Loucy (cell line): ENCODE measurements around the gene F2RL2.
"Not testable (repeated sequence)": the region's sequence is repeated elsewhere in the genome, so short reads cannot be mapped to it uniquely, and the experiment has no call there.

Experiments used
- H2AFZ ChIP-seq: fragments of 200-600 bp; sonication (generic); 2 replicates; pipeline ENCODE4 v1.6.0; 2016; ENCODE audit warnings: antibody characterized with exemption, mild to moderate bottlenecking, low read length, moderate library complexity
- H3F3A ChIP-seq: fragments of 200-600 bp; 2 replicates; pipeline ENCODE4 v1.6.0; 2016; ENCODE audit warnings: antibody characterized with exemption, low read depth, mild to moderate bottlenecking
- H3K27me3 ChIP-seq: fragments of 200-600 bp; sonication (generic); 2 replicates; pipeline ENCODE4 v1.6.1; 2014; ENCODE audit warnings: low read length, mild to moderate bottlenecking; ENCODE audit not compliant: insufficient read depth, poor library complexity, severe bottlenecking
- H3K36me3 ChIP-seq: fragments of 200-600 bp; sonication (generic); 2 replicates; pipeline ENCODE4 v1.6.1; 2016; ENCODE audit warnings: low read length; ENCODE audit not compliant: insufficient read depth
- H3K4me1 ChIP-seq: fragments of 200-600 bp; sonication (generic); 2 replicates; pipeline ENCODE4 v1.5.1; 2014; ENCODE audit warnings: low read length, mild to moderate bottlenecking; ENCODE audit not compliant: insufficient read depth, poor library complexity, severe bottlenecking
- H3K4me2 ChIP-seq: fragments of 200-600 bp; sonication (generic); 2 replicates; pipeline ENCODE4 v1.6.0; 2014; ENCODE audit warnings: antibody characterized with exemption, low read length, low read depth, mild to moderate bottlenecking; ENCODE audit not compliant: poor library complexity, severe bottlenecking
- H3K4me3 ChIP-seq: fragments of 200-600 bp; sonication (generic); 2 replicates; pipeline ENCODE4 v1.5.1; 2014; ENCODE audit warnings: low read length, mild to moderate bottlenecking, mixed read lengths; ENCODE audit not compliant: poor library complexity, severe bottlenecking
- H3K79me2 ChIP-seq: fragments of 200-600 bp; sonication (generic); 2 replicates; pipeline ENCODE4 v1.6.1; 2014; ENCODE audit warnings: low read length; ENCODE audit not compliant: insufficient read depth
- H3K9ac ChIP-seq: fragments of 200-600 bp; sonication (generic); 2 replicates; pipeline ENCODE4 v1.6.0; 2014; ENCODE audit warnings: mild to moderate bottlenecking, low read depth, low read length, moderate library complexity; ENCODE audit not compliant: poor library complexity, severe bottlenecking
- H3K9me2 ChIP-seq: fragments of 200-600 bp; sonication (generic); replicated peaks from 2 replicates; pipeline ENCODE4 v1.6.1; 2016; ENCODE audit warnings: low read depth, low read length, mixed read lengths
- H3K9me3 ChIP-seq: fragments of 200-600 bp; sonication (generic); 2 replicates; pipeline ENCODE4 v1.6.1; 2014; ENCODE audit warnings: mild to moderate bottlenecking, antibody characterized with exemption, low read length, low read depth; ENCODE audit not compliant: insufficient read depth
- H4K20me1 ChIP-seq: fragments of 200-600 bp; sonication (generic); 2 replicates; pipeline ENCODE4 v1.6.0; 2014; ENCODE audit warnings: antibody characterized with exemption, low read length, mild to moderate bottlenecking; ENCODE audit not compliant: insufficient read depth, poor library complexity, severe bottlenecking
- EZH2phosphoT487 ChIP-seq: fragments of 200-600 bp; IDR thresholded peaks from 2 replicates; pipeline ENCODE4 v1.6.1; 2018; ENCODE audit warnings: antibody characterized with exemption, mild to moderate bottlenecking, moderate library complexity, borderline replicate concordance
- TF ChIP-seq, protein P1 (sequence below): fragments of 200-600 bp; sonication (generic); conservative IDR thresholded peaks from 2 replicates; pipeline ENCODE4 v1.5.1; 2014; ENCODE audit warnings: mild to moderate bottlenecking, antibody characterized with exemption, low read length

F2RL2 gene

DNA sequence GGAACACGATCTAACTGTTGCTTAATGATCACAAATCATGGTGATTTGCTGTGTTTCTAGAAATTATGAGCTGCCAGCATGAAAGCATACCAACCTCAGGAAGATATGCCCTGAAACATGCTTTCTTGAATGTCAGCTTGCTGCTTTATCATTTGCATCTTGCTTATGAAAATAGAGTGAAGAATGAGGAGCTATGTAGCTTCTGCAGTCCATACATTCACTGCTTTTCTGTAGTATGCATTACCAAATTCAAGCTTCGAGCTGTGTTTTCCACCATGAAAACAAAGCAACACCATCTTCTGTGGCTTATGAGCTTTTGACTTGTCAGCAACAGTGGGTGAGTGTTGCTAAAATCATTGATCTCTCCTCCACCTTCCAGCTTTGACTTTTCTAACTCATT lies 16.5 kb downstream of the F2RL2 start:
- no peak overlapping the region for H2AFZ ChIP-seq
- peaks cover 10% of the 10 kb centered on the region for H3K4me1 ChIP-seq
- no peaks in the 10 kb centered on the region for H3K9me2 ChIP-seq
- no peaks in the 10 kb centered on the region for H3K9me3 ChIP-seq
- no peaks in the 10 kb centered on the region for H3F3A ChIP-seq
- peaks cover 45% of the 10 kb centered on the region; the same call in 1 of the 2 replicates for H3K36me3 ChIP-seq
- H3K79me2 ChIP-seq = no peaks in the 10 kb centered on the region
- H4K20me1 ChIP-seq = no peaks in the 10 kb centered on the region
- peak overlapping the region; percentile 44 for H3K9ac ChIP-seq
- peak overlapping the region; percentile 43 for H3K4me3 ChIP-seq
- no peaks in the 10 kb centered on the region for H3K27me3 ChIP-seq
- TF ChIP-seq, protein P1, sequence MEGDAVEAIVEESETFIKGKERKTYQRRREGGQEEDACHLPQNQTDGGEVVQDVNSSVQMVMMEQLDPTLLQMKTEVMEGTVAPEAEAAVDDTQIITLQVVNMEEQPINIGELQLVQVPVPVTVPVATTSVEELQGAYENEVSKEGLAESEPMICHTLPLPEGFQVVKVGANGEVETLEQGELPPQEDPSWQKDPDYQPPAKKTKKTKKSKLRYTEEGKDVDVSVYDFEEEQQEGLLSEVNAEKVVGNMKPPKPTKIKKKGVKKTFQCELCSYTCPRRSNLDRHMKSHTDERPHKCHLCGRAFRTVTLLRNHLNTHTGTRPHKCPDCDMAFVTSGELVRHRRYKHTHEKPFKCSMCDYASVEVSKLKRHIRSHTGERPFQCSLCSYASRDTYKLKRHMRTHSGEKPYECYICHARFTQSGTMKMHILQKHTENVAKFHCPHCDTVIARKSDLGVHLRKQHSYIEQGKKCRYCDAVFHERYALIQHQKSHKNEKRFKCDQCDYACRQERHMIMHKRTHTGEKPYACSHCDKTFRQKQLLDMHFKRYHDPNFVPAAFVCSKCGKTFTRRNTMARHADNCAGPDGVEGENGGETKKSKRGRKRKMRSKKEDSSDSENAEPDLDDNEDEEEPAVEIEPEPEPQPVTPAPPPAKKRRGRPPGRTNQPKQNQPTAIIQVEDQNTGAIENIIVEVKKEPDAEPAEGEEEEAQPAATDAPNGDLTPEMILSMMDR = no peak
- no peak for TF ChIP-seq EZH2phosphoT487
- H3K4me2 ChIP-seq = peak overlapping the region; percentile 52

DNA sequence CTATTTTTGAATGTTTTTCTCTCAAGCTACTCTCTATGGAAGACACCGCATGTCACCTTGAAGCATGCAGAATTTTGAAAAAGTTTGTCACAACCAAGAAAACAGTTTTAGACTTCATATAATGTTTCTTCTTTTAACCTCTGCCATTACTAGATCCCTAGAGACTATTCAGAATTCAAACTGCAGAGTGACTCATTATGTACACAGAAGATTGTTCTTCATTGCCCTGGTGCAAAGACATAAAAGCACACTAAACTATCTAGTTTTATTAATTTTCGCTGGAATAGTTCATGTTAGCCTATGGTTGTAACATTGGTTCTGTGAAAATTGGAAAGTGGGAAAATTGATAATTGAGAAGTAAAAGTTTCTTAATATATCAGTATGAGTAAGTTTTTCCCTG lies 18.4 kb downstream of the F2RL2 start:
- Histone ChIP-seq H3K9ac (no peak overlapping the region), H3K4me2 (no peak overlapping the region), H3K9me2 (no peaks in the 10 kb centered on the region), H3K9me3 (no peaks in the 10 kb centered on the region), H4K20me1 (no peaks in the 10 kb centered on the region), H2AFZ (no peak overlapping the region), H3F3A (no peaks in the 10 kb centered on the region), H3K79me2 (no peaks in the 10 kb centered on the region), H3K36me3 (peaks cover 45% of the 10 kb centered on the region; the same call in 1 of the 2 replicates), H3K4me1 (peaks cover 10% of the 10 kb centered on the region), H3K27me3 (no peaks in the 10 kb centered on the region), H3K4me3 (no peak overlapping the region)
- TF ChIP-seq, protein P1 = no peak
- TF ChIP-seq EZH2phosphoT487 = no peak

DNA sequence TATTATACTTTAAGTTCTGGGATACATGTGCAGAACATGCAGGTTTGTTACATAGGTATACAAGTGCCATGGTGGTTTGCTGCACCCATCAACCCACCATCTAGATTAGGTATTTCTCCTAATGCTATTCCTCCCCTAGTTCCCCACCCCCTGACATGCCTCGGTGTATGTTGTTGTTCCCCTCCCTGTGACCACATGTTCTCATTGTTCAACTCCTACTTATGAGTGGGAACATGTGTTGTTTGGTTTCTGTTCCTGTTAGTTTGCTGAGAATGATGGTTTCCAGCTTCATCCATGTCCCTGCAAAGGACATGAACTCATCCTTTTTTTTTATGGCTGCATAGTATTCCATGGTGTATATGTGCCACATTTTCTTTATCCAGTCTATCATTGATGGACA lies 19.2 kb downstream of the F2RL2 start:
- not testable (repeated sequence) for H4K20me1 ChIP-seq, H3K9me2 ChIP-seq, H3K9me3 ChIP-seq, H2AFZ ChIP-seq, H3F3A ChIP-seq, H3K9ac ChIP-seq, H3K79me2 ChIP-seq, H3K4me2 ChIP-seq, H3K4me3 ChIP-seq, H3K27me3 ChIP-seq
- Histone ChIP-seq H3K4me1 (peaks cover 10% of the 10 kb centered on the region), H3K36me3 (peaks cover 45% of the 10 kb centered on the region; the same call in 1 of the 2 replicates)

DNA sequence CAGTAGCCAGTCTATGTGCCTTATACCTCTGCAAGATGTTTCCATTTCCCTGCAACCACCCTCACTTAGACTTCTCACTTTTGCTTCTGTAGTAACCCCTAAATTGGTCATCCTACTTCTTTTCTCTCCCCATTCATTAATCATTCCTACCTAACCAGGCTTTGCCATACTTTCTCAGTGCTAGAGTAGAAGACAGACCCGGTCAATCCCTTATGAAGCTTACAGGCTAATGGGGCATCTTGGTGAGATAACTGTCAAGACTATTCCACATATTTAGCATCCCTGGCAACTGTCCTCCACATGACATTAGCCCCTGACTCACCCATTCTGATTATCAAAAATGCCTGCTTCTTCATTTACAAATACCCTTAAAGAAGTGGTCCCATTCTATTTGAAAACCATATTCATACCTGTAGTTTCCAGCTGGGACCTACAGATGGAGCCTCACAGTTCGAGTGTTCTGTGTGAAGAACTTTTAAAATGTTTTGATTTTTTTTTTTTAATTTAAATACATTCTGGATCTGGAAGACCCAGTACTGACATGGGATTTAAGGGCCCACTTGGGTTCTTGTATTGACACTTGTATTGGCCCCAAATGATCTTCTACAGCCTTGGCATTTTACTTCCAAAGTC lies 21.0 kb downstream of the F2RL2 start:
- no peaks in the 10 kb centered on the region for H3K27me3 ChIP-seq
- no peak overlapping the region for H2AFZ ChIP-seq
- peaks cover 6% of the 10 kb centered on the region for H3K4me1 ChIP-seq
- no peaks in the 10 kb centered on the region for H4K20me1 ChIP-seq
- no peak overlapping the region for H3K9ac ChIP-seq
- H3K4me2 ChIP-seq = no peak overlapping the region
- H3K36me3 ChIP-seq = peaks cover 43% of the 10 kb centered on the region; the same call in 1 of the 2 replicates
- no peaks in the 10 kb centered on the region for H3K9me2 ChIP-seq
- H3K79me2 ChIP-seq = no peaks in the 10 kb centered on the region
- no peak overlapping the region for H3K4me3 ChIP-seq
- no peaks in the 10 kb centered on the region for H3F3A ChIP-seq
- no peak for TF ChIP-seq EZH2phosphoT487
- TF ChIP-seq, protein P1 = peak; percentile 56
- H3K9me3 ChIP-seq = no peaks in the 10 kb centered on the region
